ENCODE measurements around the gene TBL1XR1. TPM values are rescaled to one million over a fixed set of nuclear protein-coding genes. Genes with fewer than 3 reads are reported as not detected.

Gene TBL1XR1
- total and polyA plus RNA-seq, 2 of the 13 experiments (the other 11 are each of a cell fraction or from before 2014, with no cell fraction given), result 57.7 to 62.5 TPM

DNA sequence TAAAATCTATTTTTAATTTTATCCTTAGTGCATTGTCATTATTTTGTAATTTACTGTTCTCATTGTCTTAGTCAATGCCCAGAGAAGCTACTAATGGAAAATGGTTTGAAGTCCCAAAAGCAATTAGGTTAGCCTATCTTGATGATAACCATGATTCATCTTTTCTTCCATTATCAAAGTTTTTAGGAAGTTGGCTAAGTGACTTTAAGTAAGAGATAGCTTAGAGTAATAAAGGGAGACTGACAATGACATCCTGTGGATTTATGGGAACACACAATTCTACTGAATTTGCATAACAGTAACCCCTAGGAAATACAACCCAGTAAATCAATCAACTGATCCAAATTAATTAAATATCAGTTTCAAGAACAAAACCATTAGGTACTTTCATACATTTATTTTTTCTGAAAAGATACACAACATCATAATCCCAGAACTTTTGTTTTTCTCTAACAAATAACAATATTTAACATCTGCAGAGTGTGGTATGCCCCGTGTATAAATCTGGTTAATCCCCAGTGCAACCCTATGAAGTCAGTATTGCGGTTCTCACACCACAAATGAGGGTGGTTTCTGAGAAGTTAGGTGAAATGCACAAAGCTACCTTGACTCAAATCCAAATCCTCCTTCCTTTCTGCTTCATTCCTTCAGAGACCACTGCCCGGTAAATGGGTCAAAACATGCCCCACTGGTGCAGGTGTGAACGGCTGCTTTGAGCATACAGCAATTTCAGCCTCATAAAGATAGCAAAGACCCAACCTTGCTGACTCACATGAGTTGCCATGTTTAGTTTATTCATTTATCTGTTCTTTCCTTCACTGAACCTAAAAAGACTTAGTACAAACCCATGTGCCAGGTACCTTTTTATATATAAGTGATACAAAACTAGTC lies 202.1 kb downstream of the TBL1XR1 start:
- ChIA-PET CTCF (ENCODE audit: low intra/inter-chr PET ratio, low total read pairs) (no interaction called here), POLR2A (no interaction called here)
- no TSS peak for BruUV-seq (replicated peaks)
- H2AFZ ChIP-seq (ENCODE audit: low read length), result no peak overlapping the region
- no peak for FAIRE-seq
- no peaks in the 10 kb centered on the region for H3K36me3 ChIP-seq (replicated peaks in 1 of 2; ENCODE audit: control insufficient read depth in 1 of 2, insufficient read depth in 2 of 2, low read length in 2 of 2)
- no peak for ATAC-seq
- H4K20me1 ChIP-seq (ENCODE audit: insufficient read depth, low read length), result no peaks in the 10 kb centered on the region
- H3K4me3 ChIP-seq (replicated peaks in 1 of 3; ENCODE audit: insufficient read depth in 1 of 3, low read depth in 2 of 3, low read length in 3 of 3), result no peak overlapping the region
- H3K4me2 ChIP-seq (ENCODE audit: low read depth, low read length), result no peak overlapping the region
- no peak overlapping the region for H3K9ac ChIP-seq (ENCODE audit: insufficient read depth, low read depth, low read length)
- no peaks in the 10 kb centered on the region for H3K9me3 ChIP-seq (ENCODE audit: low read length)
- no peaks in the 10 kb centered on the region; a peak in 1 of 5 replicates for H3K27me3 ChIP-seq (ENCODE audit: control insufficient read depth in 1 of 2, insufficient read depth in 2 of 2, low read length in 2 of 2)
- H3K4me1 ChIP-seq (ENCODE audit: insufficient read depth, low read length), result no peaks in the 10 kb centered on the region
- whole genome bisulfite sequencing (ENCODE audit: low lambda C conversion rate), result 23% methylated on average over 4 of the region's 4 CpGs
- intact Hi-C loops (cut with micrococcal nuclease; ENCODE audit: unreplicated experiment) (no loop called here), in situ Hi-C loops (cut with HindIII; ENCODE audit: extremely low pct_ligation_motif_present, low pct_unique_long_range_greater_than_20kb) (no loop called here)
- DNase-seq (ENCODE audit: low spot score), result no peak
- TF ChIP-seq, protein P1, sequence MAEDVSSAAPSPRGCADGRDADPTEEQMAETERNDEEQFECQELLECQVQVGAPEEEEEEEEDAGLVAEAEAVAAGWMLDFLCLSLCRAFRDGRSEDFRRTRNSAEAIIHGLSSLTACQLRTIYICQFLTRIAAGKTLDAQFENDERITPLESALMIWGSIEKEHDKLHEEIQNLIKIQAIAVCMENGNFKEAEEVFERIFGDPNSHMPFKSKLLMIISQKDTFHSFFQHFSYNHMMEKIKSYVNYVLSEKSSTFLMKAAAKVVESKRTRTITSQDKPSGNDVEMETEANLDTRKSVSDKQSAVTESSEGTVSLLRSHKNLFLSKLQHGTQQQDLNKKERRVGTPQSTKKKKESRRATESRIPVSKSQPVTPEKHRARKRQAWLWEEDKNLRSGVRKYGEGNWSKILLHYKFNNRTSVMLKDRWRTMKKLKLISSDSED (CRISPR knock-in tag; IDR thresholded peaks at IDR 0.05), result no peak
- TF ChIP-seq GLI4 (CRISPR knock-in tag; IDR thresholded peaks at IDR 0.05; ENCODE audit: borderline replicate concordance), result no peak
- TF ChIP-seq MAFF (IDR thresholded peaks at IDR 0.05; ENCODE audit: low read depth, low read length), result no peak
- no peak overlapping the region for H3K27ac ChIP-seq (ENCODE audit: extremely low read length, insufficient read depth, low read length)
- H3K79me2 ChIP-seq (ENCODE audit: insufficient read depth, low read length), result no peaks in the 10 kb centered on the region

DNA sequence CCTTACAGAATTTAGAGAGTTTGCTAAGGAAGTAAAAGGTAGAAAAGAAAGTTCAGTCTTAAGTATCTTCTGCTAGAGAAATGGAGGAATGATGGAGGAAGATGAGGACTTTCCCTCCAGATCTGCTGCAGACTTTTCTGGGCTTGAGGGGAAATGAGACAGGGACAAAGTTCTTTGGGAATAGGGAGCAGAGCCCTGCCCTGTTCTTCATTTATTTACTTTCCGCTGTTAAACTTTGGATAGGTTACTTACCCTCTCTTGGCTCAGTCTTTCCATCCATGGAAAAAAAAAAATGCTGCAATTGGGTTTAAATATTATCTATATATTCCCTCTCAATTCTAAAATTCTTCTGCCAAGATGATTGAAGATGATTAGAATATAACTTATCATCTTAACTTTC lies 202.9 kb downstream of the TBL1XR1 start:
- BruUV-seq (replicated peaks), result no TSS peak
- ATAC-seq, result no peak
- Histone ChIP-seq H3K4me3 (replicated peaks in 1 of 3; ENCODE audit: insufficient read depth in 1 of 3, low read depth in 2 of 3, low read length in 3 of 3) (no peak overlapping the region), H2AFZ (ENCODE audit: low read length) (no peak overlapping the region), H3K4me2 (ENCODE audit: low read depth, low read length) (no peak overlapping the region), H4K20me1 (ENCODE audit: insufficient read depth, low read length) (no peaks in the 10 kb centered on the region), H3K4me1 (ENCODE audit: insufficient read depth, low read length) (no peaks in the 10 kb centered on the region), H3K27ac (ENCODE audit: extremely low read length, insufficient read depth, low read length) (no peak overlapping the region), H3K36me3 (replicated peaks in 1 of 2; ENCODE audit: control insufficient read depth in 1 of 2, insufficient read depth in 2 of 2, low read length in 2 of 2) (no peaks in the 10 kb centered on the region), H3K9ac (ENCODE audit: insufficient read depth, low read depth, low read length) (no peak overlapping the region), H3K9me3 (ENCODE audit: low read length) (no peaks in the 10 kb centered on the region), H3K27me3 (ENCODE audit: control insufficient read depth in 1 of 2, insufficient read depth in 2 of 2, low read length in 2 of 2) (no peaks in the 10 kb centered on the region; a peak in 1 of 5 replicates), H3K79me2 (ENCODE audit: insufficient read depth, low read length) (no peaks in the 10 kb centered on the region)
- POLR2A ChIA-PET, result no interaction called here
- WGBS (ENCODE audit: low lambda C conversion rate), result 93% methylated on average over 1 of the region's 1 CpG
- intact Hi-C loops (cut with micrococcal nuclease; ENCODE audit: unreplicated experiment) (no loop called here), in situ Hi-C loops (cut with HindIII; ENCODE audit: extremely low pct_ligation_motif_present, low pct_unique_long_range_greater_than_20kb) (no loop called here)
- no peak for FAIRE-seq
- CTCF ChIA-PET (ENCODE audit: low intra/inter-chr PET ratio, low total read pairs), result no interaction called here
- DNase-seq (ENCODE audit: low spot score), result no peak
- TF ChIP-seq, protein P2, sequence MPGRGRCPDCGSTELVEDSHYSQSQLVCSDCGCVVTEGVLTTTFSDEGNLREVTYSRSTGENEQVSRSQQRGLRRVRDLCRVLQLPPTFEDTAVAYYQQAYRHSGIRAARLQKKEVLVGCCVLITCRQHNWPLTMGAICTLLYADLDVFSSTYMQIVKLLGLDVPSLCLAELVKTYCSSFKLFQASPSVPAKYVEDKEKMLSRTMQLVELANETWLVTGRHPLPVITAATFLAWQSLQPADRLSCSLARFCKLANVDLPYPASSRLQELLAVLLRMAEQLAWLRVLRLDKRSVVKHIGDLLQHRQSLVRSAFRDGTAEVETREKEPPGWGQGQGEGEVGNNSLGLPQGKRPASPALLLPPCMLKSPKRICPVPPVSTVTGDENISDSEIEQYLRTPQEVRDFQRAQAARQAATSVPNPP (CRISPR knock-in tag; IDR thresholded peaks at IDR 0.05), result no peak
- TF ChIP-seq ZNF282 (IDR thresholded peaks at IDR 0.05; ENCODE audit: partially characterized antibody) (no peak), SMARCC2 (IDR thresholded peaks at IDR 0.05) (no peak), NFRKB (IDR thresholded peaks at IDR 0.05) (no peak), ZNF274 (CRISPR knock-in tag; IDR thresholded peaks at IDR 0.05) (no peak), HNRNPLL (IDR thresholded peaks at IDR 0.05; ENCODE audit: low read depth, low read length, poor library complexity, severe bottlenecking) (no peak), RFXANK (CRISPR knock-in tag; IDR thresholded peaks at IDR 0.05) (no peak)
- TF ChIP-seq, protein P3, sequence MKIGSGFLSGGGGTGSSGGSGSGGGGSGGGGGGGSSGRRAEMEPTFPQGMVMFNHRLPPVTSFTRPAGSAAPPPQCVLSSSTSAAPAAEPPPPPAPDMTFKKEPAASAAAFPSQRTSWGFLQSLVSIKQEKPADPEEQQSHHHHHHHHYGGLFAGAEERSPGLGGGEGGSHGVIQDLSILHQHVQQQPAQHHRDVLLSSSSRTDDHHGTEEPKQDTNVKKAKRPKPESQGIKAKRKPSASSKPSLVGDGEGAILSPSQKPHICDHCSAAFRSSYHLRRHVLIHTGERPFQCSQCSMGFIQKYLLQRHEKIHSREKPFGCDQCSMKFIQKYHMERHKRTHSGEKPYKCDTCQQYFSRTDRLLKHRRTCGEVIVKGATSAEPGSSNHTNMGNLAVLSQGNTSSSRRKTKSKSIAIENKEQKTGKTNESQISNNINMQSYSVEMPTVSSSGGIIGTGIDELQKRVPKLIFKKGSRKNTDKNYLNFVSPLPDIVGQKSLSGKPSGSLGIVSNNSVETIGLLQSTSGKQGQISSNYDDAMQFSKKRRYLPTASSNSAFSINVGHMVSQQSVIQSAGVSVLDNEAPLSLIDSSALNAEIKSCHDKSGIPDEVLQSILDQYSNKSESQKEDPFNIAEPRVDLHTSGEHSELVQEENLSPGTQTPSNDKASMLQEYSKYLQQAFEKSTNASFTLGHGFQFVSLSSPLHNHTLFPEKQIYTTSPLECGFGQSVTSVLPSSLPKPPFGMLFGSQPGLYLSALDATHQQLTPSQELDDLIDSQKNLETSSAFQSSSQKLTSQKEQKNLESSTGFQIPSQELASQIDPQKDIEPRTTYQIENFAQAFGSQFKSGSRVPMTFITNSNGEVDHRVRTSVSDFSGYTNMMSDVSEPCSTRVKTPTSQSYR (CRISPR knock-in tag; IDR thresholded peaks at IDR 0.05; ENCODE audit: borderline replicate concordance), result no peak
- TF ChIP-seq, protein P4, sequence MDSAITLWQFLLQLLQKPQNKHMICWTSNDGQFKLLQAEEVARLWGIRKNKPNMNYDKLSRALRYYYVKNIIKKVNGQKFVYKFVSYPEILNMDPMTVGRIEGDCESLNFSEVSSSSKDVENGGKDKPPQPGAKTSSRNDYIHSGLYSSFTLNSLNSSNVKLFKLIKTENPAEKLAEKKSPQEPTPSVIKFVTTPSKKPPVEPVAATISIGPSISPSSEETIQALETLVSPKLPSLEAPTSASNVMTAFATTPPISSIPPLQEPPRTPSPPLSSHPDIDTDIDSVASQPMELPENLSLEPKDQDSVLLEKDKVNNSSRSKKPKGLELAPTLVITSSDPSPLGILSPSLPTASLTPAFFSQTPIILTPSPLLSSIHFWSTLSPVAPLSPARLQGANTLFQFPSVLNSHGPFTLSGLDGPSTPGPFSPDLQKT (CRISPR knock-in tag; IDR thresholded peaks at IDR 0.05; ENCODE audit: borderline replicate concordance), result no peak
